Measurements from ENCODE around the gene SEMA5A. TPM values are rescaled to one million over a fixed set of nuclear protein-coding genes. Genes with fewer than 3 reads are reported as not detected.

SEMA5A gene
- total RNA-seq, 1 donor: 42.3 TPM

DNA sequence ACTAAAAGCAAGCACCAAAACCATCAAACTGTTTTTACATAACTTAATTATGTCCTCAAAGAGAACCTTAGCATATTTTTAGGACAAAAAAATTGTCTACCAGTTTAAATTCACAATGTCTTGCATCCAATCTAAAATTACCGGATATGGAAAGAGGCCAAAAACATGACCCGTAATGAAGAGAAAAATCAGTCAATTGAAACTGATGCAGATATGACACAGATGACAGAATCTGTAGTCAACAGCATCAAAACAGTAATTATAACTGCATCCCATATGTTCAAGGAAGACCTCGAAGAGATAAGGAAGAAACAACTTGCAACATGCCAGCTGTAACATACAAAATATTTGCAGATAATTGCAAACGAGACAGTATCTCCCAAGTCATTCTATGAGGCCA, 473.2 kb downstream of the SEMA5A start:
- H3K9me3 ChIP-seq (ENCODE audit: low read depth, low read length): no peaks in the 10 kb centered on the region
- no peak overlapping the region for H3K4me3 ChIP-seq (ENCODE audit: insufficient read depth, low read length)
- no peak overlapping the region for H2AFZ ChIP-seq (ENCODE audit: low read length)
- H3K4me2 ChIP-seq (ENCODE audit: insufficient read depth, low read length): no peak overlapping the region
- DNase-seq (ENCODE audit: insufficient read length, low spot score, missing footprints): no peak
- TF ChIP-seq, protein P1, sequence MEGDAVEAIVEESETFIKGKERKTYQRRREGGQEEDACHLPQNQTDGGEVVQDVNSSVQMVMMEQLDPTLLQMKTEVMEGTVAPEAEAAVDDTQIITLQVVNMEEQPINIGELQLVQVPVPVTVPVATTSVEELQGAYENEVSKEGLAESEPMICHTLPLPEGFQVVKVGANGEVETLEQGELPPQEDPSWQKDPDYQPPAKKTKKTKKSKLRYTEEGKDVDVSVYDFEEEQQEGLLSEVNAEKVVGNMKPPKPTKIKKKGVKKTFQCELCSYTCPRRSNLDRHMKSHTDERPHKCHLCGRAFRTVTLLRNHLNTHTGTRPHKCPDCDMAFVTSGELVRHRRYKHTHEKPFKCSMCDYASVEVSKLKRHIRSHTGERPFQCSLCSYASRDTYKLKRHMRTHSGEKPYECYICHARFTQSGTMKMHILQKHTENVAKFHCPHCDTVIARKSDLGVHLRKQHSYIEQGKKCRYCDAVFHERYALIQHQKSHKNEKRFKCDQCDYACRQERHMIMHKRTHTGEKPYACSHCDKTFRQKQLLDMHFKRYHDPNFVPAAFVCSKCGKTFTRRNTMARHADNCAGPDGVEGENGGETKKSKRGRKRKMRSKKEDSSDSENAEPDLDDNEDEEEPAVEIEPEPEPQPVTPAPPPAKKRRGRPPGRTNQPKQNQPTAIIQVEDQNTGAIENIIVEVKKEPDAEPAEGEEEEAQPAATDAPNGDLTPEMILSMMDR (IDR thresholded peaks at IDR 0.05; ENCODE audit: extremely low read depth, low read depth, low read length): no peak
- H4K20me1 ChIP-seq (ENCODE audit: insufficient read depth, low read length): no peaks in the 10 kb centered on the region
- H3K27me3 ChIP-seq (ENCODE audit: insufficient read depth, low read length): no peaks in the 10 kb centered on the region
- H3K79me2 ChIP-seq (ENCODE audit: insufficient read depth, low read length): no peaks in the 10 kb centered on the region
- H3K36me3 ChIP-seq (ENCODE audit: insufficient read depth, low read length): no peaks in the 10 kb centered on the region
- no peaks in the 10 kb centered on the region for H3K4me1 ChIP-seq (ENCODE audit: insufficient read depth, low read length)
- no peak overlapping the region for H3K27ac ChIP-seq (ENCODE audit: low read depth, low read length)

DNA sequence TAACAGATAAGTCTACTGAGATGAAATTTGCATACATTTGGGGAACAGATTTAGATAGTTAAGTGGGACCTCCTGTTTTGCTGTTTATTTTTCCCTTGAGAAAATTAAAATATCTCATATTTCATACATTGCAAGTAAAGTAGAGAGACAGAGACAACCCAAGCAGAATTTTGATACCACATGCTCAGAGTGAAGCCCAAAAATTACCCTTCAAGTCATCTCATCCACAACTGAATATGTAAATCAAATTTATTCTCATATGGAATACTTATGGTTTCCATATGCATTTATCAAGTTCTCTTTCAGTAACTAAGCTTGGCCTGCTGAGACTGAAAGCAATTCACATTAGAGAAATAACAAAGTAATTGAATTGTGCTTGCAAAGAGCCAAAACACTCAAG, 474.4 kb downstream of the SEMA5A start:
- TF ChIP-seq, protein P1 (IDR thresholded peaks at IDR 0.05; ENCODE audit: extremely low read depth, low read depth, low read length): no peak
- H3K9me3 ChIP-seq (ENCODE audit: low read depth, low read length): no peaks in the 10 kb centered on the region
- H2AFZ ChIP-seq (ENCODE audit: low read length): no peak overlapping the region
- no peaks in the 10 kb centered on the region for H3K36me3 ChIP-seq (ENCODE audit: insufficient read depth, low read length)
- H3K4me3 ChIP-seq (ENCODE audit: insufficient read depth, low read length): no peak overlapping the region
- DNase-seq (ENCODE audit: insufficient read length, low spot score, missing footprints): no peak
- no peaks in the 10 kb centered on the region for H3K79me2 ChIP-seq (ENCODE audit: insufficient read depth, low read length)
- H4K20me1 ChIP-seq (ENCODE audit: insufficient read depth, low read length): no peaks in the 10 kb centered on the region
- no peak overlapping the region for H3K27ac ChIP-seq (ENCODE audit: low read depth, low read length)
- H3K4me2 ChIP-seq (ENCODE audit: insufficient read depth, low read length): no peak overlapping the region
- no peaks in the 10 kb centered on the region for H3K4me1 ChIP-seq (ENCODE audit: insufficient read depth, low read length)
- H3K27me3 ChIP-seq (ENCODE audit: insufficient read depth, low read length): no peaks in the 10 kb centered on the region

DNA sequence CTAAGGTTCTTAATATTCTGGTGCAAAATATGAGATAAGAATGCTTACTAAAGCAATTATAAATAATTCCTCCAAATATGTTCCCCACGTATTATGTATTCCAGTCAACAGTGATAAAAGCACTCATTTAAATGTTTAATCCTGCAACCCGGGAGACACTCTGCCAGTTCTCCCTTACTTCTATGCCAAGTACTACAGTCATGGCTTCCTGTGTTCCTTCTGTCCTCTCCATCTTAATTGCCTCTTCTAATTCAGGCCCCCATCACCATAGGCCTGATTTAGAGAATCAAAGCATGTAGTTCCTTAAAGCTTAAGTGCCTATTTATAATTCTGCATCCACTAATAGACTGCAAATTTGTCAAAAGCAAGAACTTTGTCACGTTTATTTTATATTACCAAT, 474.8 kb downstream of the SEMA5A start:
- no peaks in the 10 kb centered on the region for H3K4me1 ChIP-seq (ENCODE audit: insufficient read depth, low read length)
- TF ChIP-seq, protein P1 (IDR thresholded peaks at IDR 0.05; ENCODE audit: extremely low read depth, low read depth, low read length): no peak
- DNase-seq (ENCODE audit: insufficient read length, low spot score, missing footprints): no peak
- H2AFZ ChIP-seq (ENCODE audit: low read length): no peak overlapping the region
- no peaks in the 10 kb centered on the region for H4K20me1 ChIP-seq (ENCODE audit: insufficient read depth, low read length)
- no peak overlapping the region for H3K4me2 ChIP-seq (ENCODE audit: insufficient read depth, low read length)
- H3K27me3 ChIP-seq (ENCODE audit: insufficient read depth, low read length): no peaks in the 10 kb centered on the region
- H3K9me3 ChIP-seq (ENCODE audit: low read depth, low read length): no peaks in the 10 kb centered on the region
- H3K79me2 ChIP-seq (ENCODE audit: insufficient read depth, low read length): no peaks in the 10 kb centered on the region
- H3K36me3 ChIP-seq (ENCODE audit: insufficient read depth, low read length): no peaks in the 10 kb centered on the region
- no peak overlapping the region for H3K27ac ChIP-seq (ENCODE audit: low read depth, low read length)
- H3K4me3 ChIP-seq (ENCODE audit: insufficient read depth, low read length): no peak overlapping the region

DNA sequence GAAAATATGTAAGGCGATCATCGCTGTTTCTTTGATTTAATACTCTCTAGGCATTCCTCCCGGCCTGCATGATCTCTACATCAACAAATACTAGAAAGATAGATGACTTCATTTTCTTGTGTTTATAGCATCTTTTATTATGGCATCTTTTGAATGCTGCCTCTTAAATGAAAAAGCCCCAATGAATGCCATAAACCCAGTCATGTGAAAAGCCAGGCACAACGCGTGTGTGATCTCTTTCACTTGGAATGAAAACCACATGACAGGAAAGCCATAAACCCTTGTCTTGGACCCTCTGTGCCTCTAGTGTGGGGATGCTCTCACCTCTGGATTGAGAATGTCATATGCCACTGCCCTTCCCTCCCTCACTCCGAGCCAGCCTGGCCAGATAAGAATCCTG, 476.2 kb downstream of the SEMA5A start:
- H3K27me3 ChIP-seq (ENCODE audit: insufficient read depth, low read length): no peaks in the 10 kb centered on the region
- no peak overlapping the region for H2AFZ ChIP-seq (ENCODE audit: low read length)
- no peak overlapping the region for H3K4me3 ChIP-seq (ENCODE audit: insufficient read depth, low read length)
- H3K4me1 ChIP-seq (ENCODE audit: insufficient read depth, low read length): no peaks in the 10 kb centered on the region
- TF ChIP-seq, protein P1 (IDR thresholded peaks at IDR 0.05; ENCODE audit: extremely low read depth, low read depth, low read length): no peak
- no peaks in the 10 kb centered on the region for H3K36me3 ChIP-seq (ENCODE audit: insufficient read depth, low read length)
- no peak overlapping the region for H3K27ac ChIP-seq (ENCODE audit: low read depth, low read length)
- DNase-seq (ENCODE audit: insufficient read length, low spot score, missing footprints): no peak
- no peaks in the 10 kb centered on the region for H3K9me3 ChIP-seq (ENCODE audit: low read depth, low read length)
- H4K20me1 ChIP-seq (ENCODE audit: insufficient read depth, low read length): no peaks in the 10 kb centered on the region
- H3K79me2 ChIP-seq (ENCODE audit: insufficient read depth, low read length): no peaks in the 10 kb centered on the region
- no peak overlapping the region for H3K4me2 ChIP-seq (ENCODE audit: insufficient read depth, low read length)

All from osteoblast (primary cell).